ENCODE results near the gene TMEM150A. TPM values are rescaled to one million over a fixed set of nuclear protein-coding genes. Genes with fewer than 3 reads are reported as not detected.
A peak's percentile ranks its signal among the peaks of the same experiment; 100 is the strongest.
"Not testable (repeated sequence)": the region's sequence is repeated elsewhere in the genome, so short reads cannot be mapped to it uniquely, and the experiment has no call there.

The TMEM150A gene
- total and polyA plus RNA-seq, 8 donors: 11.5 to 39.6 (median 14.6) TPM

DNA sequence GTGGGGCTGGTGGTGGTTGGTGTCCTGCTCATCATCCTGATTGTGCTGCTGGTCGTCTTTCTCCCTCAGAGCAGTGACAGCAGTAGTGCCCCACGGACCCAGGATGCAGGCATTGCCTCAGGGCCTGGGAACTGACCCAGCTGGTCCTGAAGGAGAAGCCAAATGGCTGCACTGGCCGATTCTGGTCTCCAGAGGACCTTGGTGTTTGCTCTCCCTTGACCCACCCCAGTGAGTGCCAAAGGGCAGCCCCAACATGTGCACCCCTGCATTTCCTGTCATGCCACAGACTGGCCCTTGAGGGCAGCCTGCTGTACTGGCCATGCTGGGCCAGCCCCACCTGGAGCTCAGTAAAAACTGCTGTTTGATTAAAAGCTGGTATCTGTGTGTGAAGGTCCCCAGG lies 9.5 kb downstream of the TMEM150A start:
- H3K4me1 ChIP-seq: peaks cover 53 to 78% of the 10 kb centered on the region in 2 donors
- no peaks in the 10 kb centered on the region for H3K9me3 ChIP-seq
- no peaks in the 10 kb centered on the region for H3K27me3 ChIP-seq
- TF ChIP-seq CTCF (IDR thresholded peaks at IDR 0.05): no peak
- no peak overlapping the region for H3K4me3 ChIP-seq
- peaks cover 0 to 17% of the 10 kb centered on the region in 2 donors for H3K36me3 ChIP-seq
- ATAC-seq (no peak), DNase-seq (no peak)
- H3K27ac ChIP-seq: no peak overlapping the region
- intact Hi-C loops (cut with DNase I): no loop called here

DNA sequence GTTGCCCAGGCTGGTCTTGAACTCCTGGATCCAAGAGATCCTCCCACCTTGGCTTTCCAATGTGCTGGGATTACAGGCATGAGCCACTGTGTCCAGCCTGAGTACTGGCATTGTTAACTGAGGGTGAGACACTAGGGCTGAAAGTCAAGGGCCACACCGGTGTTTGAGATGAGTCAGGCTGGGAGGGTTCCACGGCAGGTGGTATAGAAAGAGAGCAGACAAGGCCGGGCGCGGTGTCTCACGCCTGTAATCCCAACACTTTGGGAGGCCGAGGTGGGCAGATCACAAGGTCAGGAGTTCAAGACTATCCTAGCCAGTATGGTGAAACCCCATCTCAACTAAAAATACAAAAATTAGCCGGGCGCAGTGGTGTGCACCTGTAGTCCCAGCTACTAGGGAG lies 10.2 kb downstream of the TMEM150A start:
- peaks cover 60 to 78% of the 10 kb centered on the region in 2 donors for H3K4me1 ChIP-seq
- peak overlapping the region in 1 of 2 donors; percentile 92 for H3K27ac ChIP-seq
- intact Hi-C loops (cut with DNase I); H3K4me3 ChIP-seq; H3K27me3 ChIP-seq; H3K9me3 ChIP-seq; ATAC-seq; H3K36me3 ChIP-seq; DNase-seq: not testable (repeated sequence)

DNA sequence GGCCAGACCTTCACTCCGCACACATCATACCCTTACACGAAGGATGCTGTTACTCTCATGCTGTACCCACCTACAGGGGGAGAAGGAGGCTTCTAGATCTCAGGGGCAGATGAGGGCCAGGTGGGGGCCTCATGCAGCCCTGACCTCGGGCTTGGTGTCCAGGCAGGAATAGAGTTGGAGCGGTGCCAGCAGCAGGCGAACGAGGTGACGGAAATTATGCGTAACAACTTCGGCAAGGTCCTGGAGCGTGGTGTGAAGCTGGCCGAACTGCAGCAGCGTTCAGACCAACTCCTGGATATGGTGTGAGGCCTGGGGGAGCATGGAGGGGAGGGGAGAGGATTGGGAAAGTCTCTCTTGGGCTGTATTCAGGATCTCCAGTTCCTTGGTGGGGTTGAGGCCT lies 10.9 kb downstream of the TMEM150A start:
- H3K4me3 ChIP-seq: no peak overlapping the region
- H3K4me1 ChIP-seq: peaks cover 61 to 78% of the 10 kb centered on the region in 2 donors
- no peaks in the 10 kb centered on the region for H3K27me3 ChIP-seq
- TF ChIP-seq CTCF (IDR thresholded peaks at IDR 0.05): no peak
- ATAC-seq: no peak
- intact Hi-C loops (cut with DNase I): no loop called here
- no peak for DNase-seq
- no peaks in the 10 kb centered on the region for H3K9me3 ChIP-seq
- H3K36me3 ChIP-seq: peaks cover 0 to 2% of the 10 kb centered on the region in 2 donors
- peak overlapping the region; percentile 89 to 92 for H3K27ac ChIP-seq

DNA sequence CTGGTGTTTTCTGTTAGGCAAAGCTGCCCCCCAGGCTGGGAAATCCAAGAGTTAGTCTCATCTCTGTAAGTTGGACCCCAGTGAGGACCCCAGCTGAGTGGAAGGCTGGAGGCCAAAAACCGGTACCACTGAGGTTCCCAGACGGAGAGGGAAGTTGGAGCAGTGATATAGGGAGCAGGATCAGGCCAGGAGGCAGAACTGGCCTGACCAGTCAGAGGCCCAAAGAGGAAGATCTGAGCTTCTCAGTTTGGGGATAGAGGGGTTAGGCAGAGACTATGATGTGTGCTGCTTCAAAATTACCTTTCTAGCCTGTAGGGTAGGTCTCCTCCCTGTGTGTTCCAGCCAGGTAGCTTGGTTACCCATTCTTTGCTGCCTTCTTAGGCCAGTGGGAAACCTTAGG lies 11.5 kb downstream of the TMEM150A start:
- Histone ChIP-seq H3K4me3 (no peak overlapping the region), H3K4me1 (peaks cover 59 to 79% of the 10 kb centered on the region in 2 donors)

DNA sequence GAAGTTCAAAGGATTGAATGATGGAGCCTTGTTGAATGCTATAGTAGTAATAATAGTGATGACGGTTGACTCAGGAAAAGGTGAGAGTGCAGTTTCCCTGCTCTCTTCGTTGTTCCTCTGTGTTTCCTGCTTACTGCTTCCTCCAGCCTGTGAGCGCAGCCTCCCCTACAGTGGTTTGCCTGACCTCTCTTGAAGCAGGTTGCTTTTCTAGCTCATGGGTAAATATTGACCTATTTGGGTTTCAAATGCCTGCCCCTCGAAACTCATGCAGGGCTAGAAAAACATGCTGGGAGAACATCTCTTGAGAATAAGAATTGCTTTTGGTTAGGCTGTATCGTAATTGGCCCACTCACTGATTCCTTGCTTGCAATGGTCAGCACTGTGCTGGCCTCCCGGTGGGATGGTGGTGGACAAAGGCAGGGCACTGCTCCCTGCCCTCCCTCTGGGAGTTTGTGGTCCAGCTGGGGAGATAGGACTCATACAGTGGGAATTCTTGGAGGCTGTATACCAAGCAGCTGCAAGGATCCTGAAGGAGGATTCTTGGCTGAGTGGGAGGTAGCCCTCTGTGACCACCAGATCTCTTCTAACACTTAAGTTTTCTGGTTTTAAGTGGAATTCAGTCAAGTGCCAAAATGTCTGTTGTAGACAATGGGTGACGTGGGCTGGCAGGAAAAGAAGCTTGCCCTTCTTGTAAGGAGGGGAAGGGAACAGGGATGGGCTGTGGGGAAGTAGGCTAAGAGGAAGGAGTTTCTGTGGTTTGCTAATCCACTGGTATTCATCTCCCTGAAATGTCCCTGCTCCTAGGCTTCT lies 12.3 kb downstream of the TMEM150A start:
- Histone ChIP-seq H3K4me1 (peaks cover 67 to 87% of the 10 kb centered on the region in 2 donors), H3K27me3 (no peaks in the 10 kb centered on the region), H3K9me3 (no peaks in the 10 kb centered on the region), H3K4me3 (no peak overlapping the region), H3K36me3 (no peaks in the 10 kb centered on the region), H3K27ac (peak overlapping the region; percentile 89 to 92)
- peak in 2 of 4 donors; percentile 71 to 73 for DNase-seq
- intact Hi-C loops (cut with DNase I): no loop called here
- peak; percentile 66 for ATAC-seq
- TF ChIP-seq CTCF (IDR thresholded peaks at IDR 0.05): no peak

More for the DNA sequence above, 11.5 kb downstream of the TMEM150A start:
- no peak for TF ChIP-seq CTCF (IDR thresholded peaks at IDR 0.05)
- DNase-seq (no peak), ATAC-seq (no peak)
- Histone ChIP-seq H3K27ac (peak overlapping the region; percentile 89 to 92), H3K27me3 (no peaks in the 10 kb centered on the region), H3K36me3 (no peaks in the 10 kb centered on the region), H3K9me3 (no peaks in the 10 kb centered on the region)
- intact Hi-C loops (cut with DNase I): no loop called here

Data from left lung (tissue), 10 donors.